Stimulated activated CD4-positive, alpha-beta T cell treated with anti-CD3 and anti-CD28 coated beads, TNF-alpha, amount 100 ng/mL, for 1 hour (primary cell): Measurements from ENCODE around the gene CYFIP2.

ENCODE experiments used
- DNase-seq, 3 donors: peaks; one replicate each; pipeline ENCODE4 v3.0.0-alpha.2; 2020; ENCODE audit warnings: low read depth in 3 of 3, low spot score in 1 of 3

The CYFIP2 gene

GRCh38 chr5:157323107-157323706 lies 57.3 kb downstream of the CYFIP2 start:
- DNase-seq = no peak

GRCh38 chr5:157324237-157324636 lies 58.3 kb downstream of the CYFIP2 start:
- no peak for DNase-seq

DNA sequence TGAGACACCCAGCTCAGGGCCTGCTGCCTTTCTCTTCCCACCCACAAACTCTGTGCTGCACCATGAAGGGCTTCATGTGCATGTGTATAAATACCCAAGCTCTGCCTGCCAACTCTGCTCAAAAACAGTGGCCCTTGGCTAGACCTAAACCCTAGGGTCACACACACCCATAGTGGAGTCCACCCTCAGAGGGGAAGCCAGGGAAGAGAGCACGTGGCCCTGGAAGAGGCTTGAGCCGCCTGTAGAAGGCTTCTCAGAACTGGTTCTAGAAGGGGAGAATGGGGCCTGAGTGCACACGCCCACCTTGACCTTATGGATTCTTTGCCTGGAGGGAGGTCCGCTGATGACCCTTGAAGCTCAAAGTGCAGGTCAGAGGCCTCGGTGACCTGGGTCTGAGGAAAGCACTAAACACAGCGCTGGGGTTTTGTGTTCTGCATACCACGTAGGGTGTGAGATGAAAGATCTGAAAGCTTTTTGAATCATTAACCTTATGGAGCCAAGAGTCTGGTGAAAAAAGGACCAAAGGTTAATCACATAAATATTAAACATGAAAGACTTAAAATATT lies 60.6 kb downstream of the CYFIP2 start:
- no peak for DNase-seq

- DNase-seq = no peak
Measured at GRCh38 chr5:157327771-157328170, 61.8 kb downstream of the CYFIP2 start.

GRCh38 chr5:157328277-157328912 lies 62.5 kb downstream of the CYFIP2 start:
- peak; percentile 18 to 27 (median 23) for DNase-seq

DNA sequence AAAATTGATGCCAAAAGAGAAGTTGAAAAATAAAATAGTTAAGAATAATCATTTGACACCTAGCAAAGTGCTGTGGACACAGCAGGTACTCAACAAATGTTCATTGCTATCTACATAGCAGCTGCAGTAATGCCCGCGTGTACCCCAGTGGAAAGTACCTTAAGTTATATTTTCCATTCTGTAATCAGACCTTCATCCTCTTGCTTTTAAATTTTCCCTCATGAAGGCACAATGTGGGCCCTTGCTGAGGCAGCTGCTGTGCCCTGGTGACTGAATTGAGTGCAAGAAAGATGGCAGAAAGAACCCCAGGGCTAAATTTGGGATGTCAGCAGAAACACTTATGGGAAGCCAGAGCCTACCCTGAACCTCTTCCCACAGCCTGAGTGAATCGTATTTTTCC lies 65.9 kb downstream of the CYFIP2 start:
- DNase-seq = no peak

GRCh38 chr5:157335534-157336422 lies 69.9 kb downstream of the CYFIP2 start:
- DNase-seq = no peak

DNA sequence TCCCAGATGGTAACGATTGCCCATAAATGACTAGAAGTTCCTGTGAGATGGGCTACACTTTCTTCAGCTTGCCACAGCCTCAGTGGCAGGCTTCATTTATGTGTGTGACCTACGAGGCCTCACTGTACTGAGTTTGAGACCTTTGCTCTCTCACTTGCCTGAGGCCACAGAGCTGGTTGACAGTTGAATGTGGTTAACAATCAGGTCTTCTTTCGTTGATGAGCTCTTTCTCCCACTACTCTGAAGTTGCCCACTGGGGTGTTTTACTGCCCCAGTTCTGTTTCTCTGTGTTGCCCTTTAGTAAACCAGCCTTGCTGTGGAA lies 70.5 kb downstream of the CYFIP2 start:
- DNase-seq = no peak

DNA sequence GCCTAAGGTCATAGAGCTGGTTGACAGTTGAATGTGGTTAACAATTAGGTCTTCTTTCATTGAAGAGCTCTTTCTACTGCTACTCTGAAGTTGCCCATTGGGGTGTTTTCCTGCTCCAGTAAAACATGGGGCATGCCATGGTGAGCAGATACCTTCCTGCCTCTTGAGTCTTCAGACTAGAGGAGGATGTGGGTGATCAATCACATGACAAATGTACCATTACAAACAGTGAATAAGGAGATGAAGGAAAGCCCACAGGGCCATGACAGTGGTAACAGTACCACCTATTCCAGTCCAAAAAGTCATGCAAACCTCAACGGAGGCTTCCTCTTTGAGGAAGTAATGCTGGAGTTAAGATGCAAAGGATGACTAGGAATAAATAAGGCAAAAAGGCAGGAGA lies 73.5 kb downstream of the CYFIP2 start:
- DNase-seq = no peak

DNA sequence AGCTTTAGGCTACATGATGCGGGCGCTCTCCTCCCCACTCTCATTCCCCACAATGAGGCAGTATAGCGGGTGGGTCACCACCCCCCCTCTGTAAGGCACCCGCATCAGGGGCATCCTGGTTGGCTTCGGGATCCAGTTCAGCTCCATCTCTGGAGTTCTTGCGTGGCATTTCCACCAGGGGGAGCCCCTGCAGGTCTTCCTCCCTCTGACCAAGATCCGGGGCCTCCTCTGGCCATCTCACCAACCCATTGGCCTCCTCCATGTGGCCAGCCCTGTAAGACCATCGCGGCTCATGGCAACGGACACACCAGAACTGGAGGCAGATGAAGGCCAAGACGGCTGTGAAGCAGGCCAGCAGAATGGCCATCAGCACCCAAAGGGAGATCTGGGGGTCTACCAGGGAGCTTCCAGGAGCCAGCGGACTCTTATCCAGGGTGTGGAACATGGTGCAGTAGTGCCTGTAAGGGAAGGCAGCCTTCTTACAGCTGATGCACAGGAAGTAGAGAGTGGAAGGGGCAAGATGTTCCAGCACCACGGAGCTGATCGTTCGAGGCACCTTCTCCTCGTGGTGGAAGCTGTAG lies 77.0 kb downstream of the CYFIP2 start:
- DNase-seq = peak in 1 of 3 donors; percentile 18

DNA sequence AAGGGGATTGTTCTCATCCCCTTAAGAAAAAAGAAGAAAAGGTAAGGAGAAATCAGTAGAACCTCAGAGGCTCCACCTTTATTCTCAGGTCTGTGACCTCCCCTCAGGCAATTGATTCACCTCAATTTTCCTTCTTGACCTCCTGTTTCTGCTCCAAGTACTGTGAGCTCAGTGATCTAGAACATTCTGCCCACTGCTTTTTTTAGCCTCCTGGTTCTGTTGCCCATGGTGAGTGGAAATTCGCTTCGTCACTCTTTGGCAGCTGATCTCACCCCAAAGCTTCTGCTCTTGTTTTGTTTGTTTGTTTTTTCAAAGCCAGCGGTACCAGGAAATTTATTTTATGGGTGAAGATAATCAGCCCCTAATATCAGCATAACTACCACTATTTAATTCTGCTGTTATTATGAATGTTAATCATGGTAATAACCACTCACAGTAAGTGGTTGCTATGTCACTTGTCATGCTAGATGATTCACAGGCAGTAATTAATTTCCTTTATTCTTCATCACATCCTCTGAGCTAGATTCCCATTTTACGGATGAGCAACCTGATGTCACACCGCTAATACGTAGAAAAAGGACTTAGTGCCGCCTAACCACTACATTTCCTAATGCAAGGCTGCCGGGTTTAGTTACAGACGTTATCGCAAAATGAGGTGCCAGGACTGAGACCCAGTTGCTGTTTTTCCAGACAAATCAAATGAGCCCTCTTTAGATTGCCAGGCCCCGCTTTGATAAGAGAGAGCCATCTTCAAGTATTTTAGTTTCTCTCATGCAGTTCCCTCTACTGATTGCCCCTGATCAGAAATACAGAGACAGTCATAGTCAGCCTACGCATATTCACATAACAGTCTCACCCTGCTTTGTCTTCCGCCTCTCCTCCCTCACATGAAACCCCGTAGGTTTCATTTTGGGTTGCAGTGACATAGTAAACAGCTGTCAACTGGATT lies 78.2 kb downstream of the CYFIP2 start:
- DNase-seq = no peak

GRCh38 chr5:157345067-157345466 lies 79.1 kb downstream of the CYFIP2 start:
- no peak for DNase-seq

- no peak for DNase-seq
Measured at GRCh38 chr5:157345485-157345884, 79.6 kb downstream of the CYFIP2 start.

- DNase-seq = no peak
Measured at GRCh38 chr5:157347301-157348048, 81.6 kb downstream of the CYFIP2 start.

- DNase-seq = no peak
Measured at GRCh38 chr5:157348049-157348400, 82.1 kb downstream of the CYFIP2 start.

DNA sequence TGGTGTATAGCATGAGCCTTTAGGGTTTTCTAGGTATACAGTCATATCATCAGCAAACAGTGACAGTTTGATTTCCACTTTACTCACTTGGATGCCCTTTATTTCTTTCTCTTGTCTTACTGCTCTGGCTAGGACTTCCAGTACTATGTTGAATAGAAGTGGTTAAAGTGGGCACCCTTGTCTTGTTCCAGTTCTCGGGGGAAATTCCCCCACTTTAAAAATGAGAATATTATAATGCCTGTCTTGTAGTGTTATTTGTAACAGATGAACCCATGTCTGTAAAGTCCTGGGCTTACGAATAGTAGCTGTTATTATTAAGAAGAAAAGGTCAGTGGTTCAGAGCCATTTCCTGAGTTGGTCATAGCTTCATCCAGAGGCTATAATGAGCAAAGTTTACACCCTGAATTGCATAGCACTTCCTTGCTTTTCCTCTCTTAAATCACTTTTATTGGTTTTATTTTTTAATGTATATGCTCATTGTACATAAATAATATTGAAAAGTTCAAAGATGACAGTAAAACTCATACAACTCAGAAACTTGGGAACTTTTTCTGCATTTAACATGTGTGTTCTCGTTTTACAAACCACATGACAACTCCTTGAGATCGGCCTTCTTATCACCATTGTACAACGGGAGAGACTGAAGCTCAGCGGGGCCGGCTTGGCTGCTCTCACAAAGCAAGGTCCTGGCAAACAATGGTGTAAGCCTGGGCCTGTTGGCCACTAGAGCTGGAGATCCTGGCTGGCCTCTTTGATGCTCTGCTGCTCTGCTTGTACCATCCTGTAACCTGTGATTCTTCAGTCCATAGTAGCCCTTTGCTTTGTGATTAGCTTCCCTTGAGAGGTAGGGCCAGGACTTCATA lies 85.2 kb downstream of the CYFIP2 start:
- DNase-seq = no peak

GRCh38 chr5:157351802-157352092 lies 85.8 kb downstream of the CYFIP2 start:
- no peak for DNase-seq

GRCh38 chr5:157352756-157353340 lies 86.9 kb downstream of the CYFIP2 start:
- DNase-seq = no peak

DNA sequence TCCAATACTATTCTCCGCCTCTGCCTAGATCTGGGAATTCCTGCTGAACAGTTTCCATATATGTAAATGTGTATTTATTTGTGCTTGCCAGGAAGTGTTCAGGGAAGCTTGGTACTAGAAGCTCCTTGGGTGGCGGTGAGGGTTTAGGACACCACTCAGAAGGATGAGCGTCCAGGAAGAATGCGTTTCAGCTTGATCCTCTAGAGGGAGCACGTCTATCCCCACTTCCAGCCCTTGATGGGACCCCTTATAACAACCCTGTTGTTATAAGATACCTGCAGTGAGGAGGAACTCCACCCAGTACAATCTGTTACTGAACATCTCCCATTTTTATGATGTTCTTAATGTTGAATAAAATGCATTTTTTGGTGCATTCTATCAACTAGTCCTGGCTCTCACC lies 88.9 kb downstream of the CYFIP2 start:
- DNase-seq = no peak
